ENCODE data around the gene PIGQ.

Gene PIGQ

DNA sequence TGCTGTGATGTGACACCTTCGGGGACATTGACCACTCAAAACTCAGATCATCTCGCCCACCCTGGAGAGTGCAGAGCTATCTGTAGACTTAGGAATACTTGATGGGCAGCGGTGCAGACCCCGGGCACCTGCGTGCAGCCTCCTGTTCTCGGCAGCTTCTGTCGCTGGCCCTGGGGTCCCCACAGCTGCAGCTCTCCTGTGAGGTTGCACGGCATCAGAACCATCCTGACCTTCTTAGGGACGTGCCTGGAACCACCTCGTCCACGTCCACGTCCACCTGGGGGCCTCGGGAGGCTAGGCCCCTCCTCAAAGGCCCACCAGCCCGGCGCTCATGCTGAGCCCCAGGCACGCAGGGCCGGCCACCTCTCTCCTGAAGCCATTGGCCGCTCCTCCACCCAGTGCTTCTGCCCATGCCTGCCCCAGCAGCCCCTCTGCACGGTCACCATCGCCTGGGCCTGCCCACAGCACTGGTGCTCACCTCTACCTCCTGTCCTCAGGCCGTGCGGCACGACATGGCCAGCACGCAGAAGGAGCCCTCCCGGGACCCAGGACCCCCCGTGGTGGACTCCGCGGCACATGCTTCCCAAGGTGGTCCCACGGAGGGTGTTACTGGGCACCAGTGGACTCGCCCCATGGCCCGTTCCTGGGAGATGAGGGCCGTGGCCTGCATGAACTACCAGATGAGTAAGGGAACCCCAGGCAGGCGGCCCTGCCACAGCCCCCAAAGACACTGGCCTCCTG, 58.7 kb downstream of the PIGQ start:
- no peak for DNase-seq (ENCODE audit: low spot score)

DNA sequence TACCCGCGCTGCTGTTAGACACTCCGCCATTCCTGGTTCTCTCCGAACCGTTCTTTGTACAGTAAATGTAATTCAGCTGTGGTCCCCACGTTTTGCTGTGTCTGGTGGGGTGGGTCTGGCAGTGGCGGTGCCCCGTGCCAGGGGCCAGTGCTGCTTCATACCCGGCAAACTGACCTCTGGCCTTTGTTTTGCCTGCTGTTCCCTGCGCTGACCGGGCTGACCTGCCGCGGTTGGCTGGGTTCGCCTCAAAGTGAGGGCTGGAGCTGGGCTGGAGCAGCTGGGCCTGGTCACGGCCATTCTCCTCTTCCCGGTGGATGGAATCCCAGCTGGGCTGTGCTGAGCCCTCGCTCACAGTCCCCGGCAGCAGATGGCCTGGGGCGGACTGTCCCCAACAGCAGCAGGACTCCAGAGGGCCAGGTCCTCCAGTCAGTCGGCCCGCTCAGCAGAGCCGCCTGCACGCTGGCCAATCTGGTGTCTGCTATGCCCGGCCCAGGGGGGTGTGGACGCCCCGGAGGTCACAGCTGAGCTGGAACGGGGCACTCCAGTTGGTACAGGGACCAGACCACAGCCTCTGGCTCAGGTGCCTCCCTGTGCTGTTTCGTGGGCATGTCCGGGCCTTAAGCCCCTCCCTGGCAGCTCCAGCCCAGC, 59.5 kb downstream of the PIGQ start:
- no peak for DNase-seq (ENCODE audit: low spot score)

DNA sequence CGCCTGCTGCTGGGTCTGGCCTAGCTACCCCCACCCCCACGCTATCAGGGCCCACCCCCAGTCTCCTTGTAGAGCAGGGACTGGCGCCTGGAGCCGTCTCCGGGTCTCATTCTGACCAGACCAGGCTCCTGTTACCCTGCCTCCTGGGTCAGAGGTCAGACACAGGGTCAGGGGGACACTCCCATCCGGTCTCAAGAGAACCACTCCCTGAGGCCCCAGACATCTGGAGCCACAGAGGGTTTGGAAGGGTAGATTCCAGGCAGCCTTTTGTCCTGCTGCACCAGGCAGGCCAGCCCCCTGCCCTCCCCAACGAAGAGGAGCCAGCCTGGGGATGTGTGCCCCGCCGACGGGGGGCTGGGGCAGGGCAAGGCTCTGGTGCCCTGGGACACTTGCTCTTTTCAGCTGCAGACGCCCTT, 60.1 kb downstream of the PIGQ start:
- DNase-seq (ENCODE audit: low spot score): no peak

DNA sequence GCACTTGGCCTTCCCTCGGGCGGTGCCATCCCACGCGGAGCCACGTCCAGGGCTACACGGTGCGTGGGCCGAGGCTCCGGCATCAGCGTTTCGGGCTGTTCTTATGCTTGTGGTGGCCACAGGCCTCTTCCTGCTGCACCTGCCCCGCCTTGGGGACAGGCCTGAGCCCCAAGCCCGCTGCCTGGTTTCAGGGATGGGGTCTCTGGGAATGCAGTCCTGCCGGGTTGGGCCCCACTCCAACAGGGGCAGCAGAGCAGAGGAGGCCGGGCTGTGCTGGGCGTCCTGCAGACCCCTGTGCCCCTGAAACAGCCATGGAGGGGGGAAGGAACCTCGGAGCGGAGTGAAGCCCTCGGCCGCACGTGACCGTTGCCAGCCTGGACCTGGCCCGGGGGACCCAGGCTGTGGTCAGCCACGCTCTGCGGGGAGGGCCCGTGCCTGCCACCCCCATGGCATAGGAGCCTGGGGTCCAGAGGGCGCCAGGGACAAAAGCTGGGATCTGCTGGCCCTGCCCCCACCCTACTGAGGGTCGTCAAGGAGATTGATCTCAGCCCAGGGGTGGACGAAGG, 60.6 kb downstream of the PIGQ start:
- no peak for DNase-seq (ENCODE audit: low spot score)

DNA sequence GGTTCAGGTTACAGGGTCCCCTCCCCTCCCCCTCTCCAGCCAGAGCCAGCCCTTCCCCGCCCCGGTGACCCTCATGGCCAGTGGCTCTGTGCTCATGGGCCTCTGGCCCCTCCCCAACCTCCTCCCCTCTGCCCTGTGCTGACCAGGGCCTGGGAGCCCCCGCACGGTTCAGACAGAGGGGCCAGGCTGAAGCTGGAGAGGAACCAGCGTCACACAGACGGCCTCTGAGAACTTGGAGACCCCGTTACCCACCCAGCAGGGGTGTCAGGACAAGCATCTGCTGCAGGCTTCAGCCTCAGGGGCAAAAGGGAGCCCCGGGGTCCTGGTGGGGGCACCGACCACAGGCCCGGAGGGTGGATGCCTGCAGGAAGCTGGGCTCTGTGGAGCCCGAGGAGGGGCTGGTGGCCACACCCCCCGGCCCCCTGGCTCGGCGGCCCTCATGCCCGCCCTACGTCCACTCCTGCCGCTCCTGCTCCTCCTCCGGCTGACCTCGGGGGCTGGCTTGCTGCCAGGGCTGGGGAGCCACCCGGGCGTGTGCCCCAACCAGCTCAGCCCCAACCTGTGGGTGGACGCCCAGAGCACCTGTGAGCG, 61.1 kb downstream of the PIGQ start, which contains the start of gene WFIKKN1:
Gene WFIKKN1, plus strand, starts transcription at position 171 of the 591 bp plus-strand sequence. Its CDS starts 269 bp downstream, at position 440.
- DNase-seq (ENCODE audit: low spot score): no peak

DNA sequence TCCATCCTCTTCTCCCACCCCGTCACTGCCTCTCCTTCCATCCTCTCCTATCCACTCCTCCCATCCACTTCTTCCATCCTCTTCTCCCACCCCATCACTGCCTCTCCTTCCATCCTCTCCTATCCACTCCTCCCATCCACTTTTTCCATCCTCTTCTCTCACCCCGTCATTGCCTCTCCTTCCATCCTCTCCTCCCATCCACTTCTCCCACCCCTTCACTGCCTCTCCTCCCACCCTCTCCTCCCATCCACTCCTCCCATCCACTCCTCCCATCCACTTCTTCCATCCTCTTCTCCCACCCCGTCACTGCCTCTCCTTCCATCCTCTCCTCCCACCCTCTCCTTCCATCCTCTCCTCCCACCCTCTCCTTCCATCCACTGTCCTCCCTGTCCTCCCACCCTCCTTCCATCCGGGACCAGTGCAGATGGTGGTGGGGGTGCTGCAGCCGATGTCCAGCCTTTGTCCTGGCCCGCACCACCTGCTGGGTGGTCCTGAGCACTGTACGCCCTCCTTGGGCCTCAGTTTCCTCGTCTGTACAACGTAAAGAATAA, 62.1 kb downstream of the PIGQ start:
- no peak for DNase-seq (ENCODE audit: low spot score)

DNA sequence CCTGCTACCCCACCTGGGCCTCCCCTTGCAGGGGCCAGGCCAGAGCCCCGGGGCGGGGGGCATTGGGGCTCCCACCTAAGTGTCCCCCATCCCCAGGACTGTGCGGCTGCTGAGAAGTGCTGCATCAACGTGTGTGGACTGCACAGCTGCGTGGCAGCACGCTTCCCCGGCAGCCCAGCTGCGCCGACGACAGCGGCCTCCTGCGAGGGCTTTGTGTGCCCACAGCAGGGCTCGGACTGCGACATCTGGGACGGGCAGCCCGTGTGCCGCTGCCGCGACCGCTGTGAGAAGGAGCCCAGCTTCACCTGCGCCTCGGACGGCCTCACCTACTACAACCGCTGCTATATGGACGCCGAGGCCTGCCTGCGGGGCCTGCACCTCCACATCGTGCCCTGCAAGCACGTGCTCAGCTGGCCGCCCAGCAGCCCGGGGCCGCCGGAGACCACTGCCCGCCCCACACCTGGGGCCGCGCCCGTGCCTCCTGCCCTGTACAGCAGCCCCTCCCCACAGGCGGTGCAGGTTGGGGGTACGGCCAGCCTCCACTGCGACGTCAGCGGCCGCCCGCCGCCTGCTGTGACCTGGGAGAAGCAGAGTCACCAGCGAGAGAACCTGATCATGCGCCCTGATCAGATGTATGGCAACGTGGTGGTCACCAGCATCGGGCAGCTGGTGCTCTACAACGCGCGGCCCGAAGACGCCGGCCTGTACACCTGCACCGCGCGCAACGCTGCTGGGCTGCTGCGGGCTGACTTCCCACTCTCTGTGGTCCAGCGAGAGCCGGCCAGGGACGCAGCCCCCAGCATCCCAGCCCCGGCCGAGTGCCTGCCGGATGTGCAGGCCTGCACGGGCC, 62.9 kb downstream of the PIGQ start:
- DNase-seq (ENCODE audit: low spot score): no peak

DNA sequence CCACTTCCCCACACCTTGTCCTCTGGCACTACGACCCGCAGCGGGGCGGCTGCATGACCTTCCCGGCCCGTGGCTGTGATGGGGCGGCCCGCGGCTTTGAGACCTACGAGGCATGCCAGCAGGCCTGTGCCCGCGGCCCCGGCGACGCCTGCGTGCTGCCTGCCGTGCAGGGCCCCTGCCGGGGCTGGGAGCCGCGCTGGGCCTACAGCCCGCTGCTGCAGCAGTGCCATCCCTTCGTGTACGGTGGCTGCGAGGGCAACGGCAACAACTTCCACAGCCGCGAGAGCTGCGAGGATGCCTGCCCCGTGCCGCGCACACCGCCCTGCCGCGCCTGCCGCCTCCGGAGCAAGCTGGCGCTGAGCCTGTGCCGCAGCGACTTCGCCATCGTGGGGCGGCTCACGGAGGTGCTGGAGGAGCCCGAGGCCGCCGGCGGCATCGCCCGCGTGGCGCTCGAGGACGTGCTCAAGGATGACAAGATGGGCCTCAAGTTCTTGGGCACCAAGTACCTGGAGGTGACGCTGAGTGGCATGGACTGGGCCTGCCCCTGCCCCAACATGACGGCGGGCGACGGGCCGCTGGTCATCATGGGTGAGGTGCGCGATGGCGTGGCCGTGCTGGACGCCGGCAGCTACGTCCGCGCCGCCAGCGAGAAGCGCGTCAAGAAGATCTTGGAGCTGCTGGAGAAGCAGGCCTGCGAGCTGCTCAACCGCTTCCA, 63.7 kb downstream of the PIGQ start:
- no peak for DNase-seq (ENCODE audit: low spot score)

Measured in SW480 (cell line).